GM23338 (cell line): ENCODE data around the gene BID. TPM values are rescaled to one million over a fixed set of nuclear protein-coding genes. Genes with fewer than 3 reads are reported as not detected.

ENCODE experiments used
- ATAC-seq: fragments of 200-7000 bp; cut with Tn5 transposase; 3 replicates; pipeline ENCODE4 v1.9.1; 2020
- DNase-seq: peaks from one replicate; pipeline ENCODE4 v3.0.0-alpha.2; 2015; ENCODE audit warnings: low spot score
- H2AFZ ChIP-seq: fragments of 200-600 bp; sonication (generic); 2 replicates; pipeline ENCODE4 v1.8.0; 2016; ENCODE audit warnings: antibody characterized with exemption, mild to moderate bottlenecking, moderate library complexity
- H3F3A ChIP-seq: fragments of 200-600 bp; sonication (generic); replicated peaks from 2 replicates; pipeline ENCODE4 v1.8.0; 2017; ENCODE audit warnings: antibody characterized with exemption, mixed run types, low read depth
- H3K27ac ChIP-seq: fragments of 200-600 bp; sonication (generic); 2 replicates; pipeline ENCODE4 v1.6.1; 2016; ENCODE audit warnings: low read depth
- H3K27me3 ChIP-seq: fragments of 200-600 bp; sonication (generic); 2 replicates; pipeline ENCODE4 v1.8.0; 2016; ENCODE audit warnings: mild to moderate bottlenecking, mixed run types, moderate library complexity; ENCODE audit not compliant: insufficient read depth
- H3K36me3 ChIP-seq: fragments of 200-600 bp; sonication (generic); 2 replicates; pipeline ENCODE4 v1.8.0; 2016; ENCODE audit warnings: mild to moderate bottlenecking; ENCODE audit not compliant: insufficient read depth
- H3K4me1 ChIP-seq: fragments of 200-600 bp; sonication (generic); 2 replicates; pipeline ENCODE4 v1.8.0; 2016; ENCODE audit warnings: mild to moderate bottlenecking, moderate library complexity; ENCODE audit not compliant: insufficient read depth
- H3K4me2 ChIP-seq: fragments of 200-600 bp; sonication (generic); 2 replicates; pipeline ENCODE4 v1.7.1; 2017; ENCODE audit warnings: mixed run types
- H3K4me3 ChIP-seq: fragments of 200-600 bp; sonication (generic); 2 replicates; pipeline ENCODE4 v1.6.1; 2016; ENCODE audit warnings: mixed run types
- H3K79me2 ChIP-seq: fragments of 200-600 bp; sonication (generic); replicated peaks from 2 replicates; pipeline ENCODE4 v1.8.0; 2017; ENCODE audit warnings: mild to moderate bottlenecking; ENCODE audit not compliant: insufficient read depth
- H3K9me2 ChIP-seq: fragments of 200-600 bp; sonication (generic); 2 replicates; pipeline ENCODE4 v1.8.0; 2017; ENCODE audit not compliant: insufficient read depth
- H4K20me1 ChIP-seq: fragments of 200-600 bp; sonication (generic); replicated peaks from 2 replicates; pipeline ENCODE4 v1.8.0; 2017; ENCODE audit warnings: mild to moderate bottlenecking; ENCODE audit not compliant: insufficient read depth
- H3K27ac Mint-ChIP-seq: 2 replicates; pipeline ENCODE4 v1.8.0; 2020; ENCODE audit warnings: inconsistent platforms, mild to moderate bottlenecking, moderate library complexity, mixed read lengths
- H3K27me3 Mint-ChIP-seq: 3 replicates; pipeline ENCODE4 v1.8.0; 2022; ENCODE audit warnings: low read depth, mild to moderate bottlenecking, moderate library complexity, mixed read lengths, inconsistent platforms; ENCODE audit not compliant: insufficient read depth, poor library complexity
- H3K36me3 Mint-ChIP-seq: 3 replicates; pipeline ENCODE4 v1.8.0; 2021; ENCODE audit warnings: low read depth, mild to moderate bottlenecking, inconsistent platforms, moderate library complexity, mixed read lengths
- H3K4me1 Mint-ChIP-seq: 3 replicates; pipeline ENCODE4 v1.8.0; 2020; ENCODE audit warnings: mild to moderate bottlenecking, inconsistent platforms, mixed read lengths
- H3K4me3 Mint-ChIP-seq: 3 replicates; pipeline ENCODE4 v1.8.0; 2021; ENCODE audit warnings: moderate library complexity, mild to moderate bottlenecking, inconsistent platforms, mixed read lengths
- H3K9me3 Mint-ChIP-seq: 3 replicates; pipeline ENCODE4 v1.8.0; 2020; ENCODE audit warnings: moderate library complexity, mild to moderate bottlenecking, inconsistent platforms, mixed read lengths
- CREB1 ChIP-seq: fragments of 250-450 bp; sonication (Bioruptor Pico); IDR thresholded peaks from 2 replicates; pipeline ENCODE4 v1.5.0; 2020; ENCODE audit warnings: low read depth, mild to moderate bottlenecking, moderate library complexity
- CTCF ChIP-seq, 2 experiments: fragments of 200-600 bp in 1 of 2; sonication (generic) in 1 of 2; conservative IDR thresholded peaks; 2 replicates each; pipeline versions ENCODE4 v1.5.1 to v1.6.1; 2016 to 2017; ENCODE audit warnings: antibody characterized with exemption in 2 of 2, low read depth in 2 of 2, mild to moderate bottlenecking in 2 of 2, moderate library complexity in 1 of 2
- ETS1 ChIP-seq: IDR thresholded peaks from 2 replicates; pipeline ENCODE4 v1.6.1; 2016; ENCODE audit warnings: antibody characterized with exemption
- EZH2 ChIP-seq: fragments of 200-600 bp; sonication (generic); IDR thresholded peaks from one replicate; pipeline ENCODE4 v1.8.0; 2017; ENCODE audit warnings: antibody characterized with exemption, mild to moderate bottlenecking, low read depth; ENCODE audit not compliant: unreplicated experiment
- JUNB ChIP-seq: IDR thresholded peaks from one replicate; pipeline ENCODE4 v1.6.1; 2016; ENCODE audit warnings: antibody characterized with exemption; ENCODE audit not compliant: unreplicated experiment
- REST ChIP-seq: IDR thresholded peaks from one replicate; pipeline ENCODE4 v1.6.1; 2018; ENCODE audit warnings: antibody characterized with exemption; ENCODE audit not compliant: unreplicated experiment
- ZNF114 ChIP-seq: fragments of 250-450 bp; sonication (Bioruptor Pico); IDR thresholded peaks from 2 replicates; pipeline ENCODE4 v1.5.0; 2020; ENCODE audit warnings: mild to moderate bottlenecking, moderate library complexity
- polyA plus RNA-seq: library from polyadenylated mRNA; unstranded; fragments of >200 nt; fragmentation: Nextera tagmentation; extraction: Ambion mirVana; gene quantifications from 2 replicates; pipeline ENCODE4 v1.2.1, GENCODE V29; 2016
- total RNA-seq: library from RNA; depleted of rRNA; stranded (reverse); fragments of >200 nt; shearing (Covaris generic); gene quantifications from 2 replicates; pipeline ENCODE4 v1.2.3, GENCODE V29; 2014

Gene BID
- total and polyA plus RNA-seq, 2 experiments from 2014 or later, result 65.1 to 125 TPM

- no peak for TF ChIP-seq CTCF (conservative IDR thresholded peaks at IDR 0.05; ENCODE audit: low read depth in 2 of 2)
- TF ChIP-seq CREB1 (CRISPR knock-in tag), result no peak
- no peak for TF ChIP-seq EZH2
- TF ChIP-seq REST, result no peak
- no peak for TF ChIP-seq JUNB
- no peak for TF ChIP-seq ZNF114 (CRISPR knock-in tag)
- no peak for TF ChIP-seq ETS1
These were observed 39.8 kb upstream of the BID start (continued) for GRCh38 chr22:17814084-17814483.

GRCh38 chr22:17811119-17811518 lies 36.9 kb upstream of the BID start:
- Histone ChIP-seq H3K36me3 (peaks cover 5% of the 10 kb centered on the region; the same call in 1 of the 2 replicates), H2AFZ (no peak overlapping the region), H3K27ac (no peak overlapping the region), H3K27me3 (no peaks in the 10 kb centered on the region), H3K4me3 (no peak overlapping the region), H3K9me2 (no peaks in the 10 kb centered on the region), H4K20me1 (no peaks in the 10 kb centered on the region), H3K79me2 (no peaks in the 10 kb centered on the region), H3K4me1 (no peaks in the 10 kb centered on the region), H3K4me2 (no peak overlapping the region), H3F3A (no peaks in the 10 kb centered on the region)
- Mint-ChIP-seq H3K27me3 (peaks cover 6% of the 10 kb centered on the region), H3K9me3 (no peaks in the 10 kb centered on the region), H3K36me3 (peaks cover 4% of the 10 kb centered on the region), H3K4me1 (peaks cover 5% of the 10 kb centered on the region; the same call in 2 of the 3 replicates), H3K4me3 (no peak overlapping the region), H3K27ac (no peak overlapping the region)
- no peak for TF ChIP-seq ETS1
- TF ChIP-seq CREB1 (CRISPR knock-in tag), result no peak
- ATAC-seq (no peak), DNase-seq (no peak)
